NCI-H510A (cell line): Measurements from ENCODE around the gene EFR3B.
"Not testable (repeated sequence)": the region's sequence is repeated elsewhere in the genome, so short reads cannot be mapped to it uniquely, and the experiment has no call there.

ENCODE experiments used
- DNase-seq: peaks from one replicate; lab custom pipeline; 2025; lab: John Stamatoyannopoulos, UW

EFR3B gene

GRCh38 chr2:25105336-25106085 lies 63.6 kb downstream of the EFR3B start:
- DNase-seq, result no peak

- no peak for DNase-seq
These were observed 67.9 kb downstream of the EFR3B start for GRCh38 chr2:25109822-25110221.

- DNase-seq, result no peak
These were observed 70.2 kb downstream of the EFR3B start for GRCh38 chr2:25112113-25112512.

GRCh38 chr2:25115249-25115883 lies 73.5 kb downstream of the EFR3B start:
- no peak for DNase-seq

GRCh38 chr2:25115902-25116301 lies 74.0 kb downstream of the EFR3B start:
- DNase-seq, result no peak

- DNase-seq, result no peak
These were observed 75.1 kb downstream of the EFR3B start for GRCh38 chr2:25116956-25117355.

GRCh38 chr2:25119263-25119662 lies 77.4 kb downstream of the EFR3B start:
- DNase-seq, result no peak

GRCh38 chr2:25122367-25122766 lies 80.5 kb downstream of the EFR3B start:
- DNase-seq, result no peak

GRCh38 chr2:25123682-25124081 lies 81.8 kb downstream of the EFR3B start:
- DNase-seq, result no peak

- DNase-seq, result no peak
These were observed 83.3 kb downstream of the EFR3B start for GRCh38 chr2:25125189-25125588.

GRCh38 chr2:25125976-25126375 lies 84.1 kb downstream of the EFR3B start:
- DNase-seq, result no peak

- not testable (repeated sequence) for DNase-seq
These were observed 85.2 kb downstream of the EFR3B start for GRCh38 chr2:25127071-25127470.

- DNase-seq, result no peak
These were observed 85.8 kb downstream of the EFR3B start for GRCh38 chr2:25127646-25128045.

GRCh38 chr2:25129901-25130520 lies 88.1 kb downstream of the EFR3B start:
- DNase-seq, result no peak

GRCh38 chr2:25131253-25131566 lies 89.3 kb downstream of the EFR3B start:
- no peak for DNase-seq

GRCh38 chr2:25131567-25132298 lies 89.9 kb downstream of the EFR3B start:
- no peak for DNase-seq

- no peak for DNase-seq
These were observed 90.4 kb downstream of the EFR3B start for GRCh38 chr2:25132299-25132635.

- DNase-seq, result no peak
These were observed 90.8 kb downstream of the EFR3B start for GRCh38 chr2:25132693-25133092.

- not testable (repeated sequence) for DNase-seq
These were observed 98.7 kb downstream of the EFR3B start for GRCh38 chr2:25140535-25140934.

- no peak for DNase-seq
These were observed 99.2 kb downstream of the EFR3B start for GRCh38 chr2:25141120-25141519.

- DNase-seq, result no peak
These were observed 103.9 kb downstream of the EFR3B start for GRCh38 chr2:25145803-25146202.

- no peak for DNase-seq
These were observed 105.0 kb downstream of the EFR3B start for GRCh38 chr2:25146896-25147295.

GRCh38 chr2:25149646-25150045 lies 107.8 kb downstream of the EFR3B start:
- DNase-seq, result no peak
